ENCODE results near the gene BORCS8. TPM values are rescaled to one million over a fixed set of nuclear protein-coding genes. Genes with fewer than 3 reads are reported as not detected.

The BORCS8 gene
- total RNA-seq, 1 donor from 2014 or later, result 19.5 TPM

- ATAC-seq (no peak), DNase-seq (ENCODE audit: missing footprints) (no peak)
- intact Hi-C loops (cut with DNase I), result no loop called here
Measured at GRCh38 chr19:19217099-19217498, 25.1 kb upstream of the BORCS8 start.

- intact Hi-C loops (cut with DNase I), result no loop called here
- ATAC-seq (no peak), DNase-seq (ENCODE audit: missing footprints) (no peak)
Measured at GRCh38 chr19:19215792-19216191, 23.8 kb upstream of the BORCS8 start.

GRCh38 chr19:19214892-19215291 is 22.9 kb upstream of the BORCS8 start:
- DNase-seq (ENCODE audit: missing footprints), result no peak
- ATAC-seq, result peak; percentile 39
- intact Hi-C loops (cut with DNase I), result no loop called here

GRCh38 chr19:19214159-19214490 is 22.2 kb upstream of the BORCS8 start:
- ATAC-seq (no peak), DNase-seq (ENCODE audit: missing footprints) (no peak)
- intact Hi-C loops (cut with DNase I), result no loop called here

GRCh38 chr19:19213426-19214158 is 21.6 kb upstream of the BORCS8 start:
- intact Hi-C loops (cut with DNase I), result no loop called here
- DNase-seq (ENCODE audit: missing footprints), result no peak
- no peak for ATAC-seq

- intact Hi-C loops (cut with DNase I), result no loop called here
- no peak for DNase-seq (ENCODE audit: missing footprints)
- ATAC-seq, result no peak
Measured at GRCh38 chr19:19212916-19213315, 21.0 kb upstream of the BORCS8 start.

- intact Hi-C loops (cut with DNase I), result no loop called here
- DNase-seq (ENCODE audit: missing footprints), result no peak
- ATAC-seq, result no peak
Measured at GRCh38 chr19:19211499-19212420, 19.8 kb upstream of the BORCS8 start, which contains the start of gene NCAN. Gene NCAN, plus strand, starts transcription at chr19:19211958. Its CDS starts 4,996 bp downstream, at chr19:19216954.

GRCh38 chr19:19209372-19209771 is 17.4 kb upstream of the BORCS8 start:
- no peak for ATAC-seq
- intact Hi-C loops (cut with DNase I), result loop anchor here (10.0 kb wide), 1 partner anchor 305 kb away; the partner anchor contains the start of genes NDUFA13 and TSSK6

GRCh38 chr19:19207637-19208572 is 16.0 kb upstream of the BORCS8 start:
- ATAC-seq, result no peak
- DNase-seq (ENCODE audit: missing footprints), result no peak
- intact Hi-C loops (cut with DNase I), result loop anchor here (10.0 kb wide), 1 partner anchor 307 kb away; the partner anchor contains the start of genes NDUFA13 and TSSK6

More at GRCh38 chr19:19209372-19209771, 17.4 kb upstream of the BORCS8 start:
- no peak for DNase-seq (ENCODE audit: missing footprints)

GRCh38 chr19:19206938-19207337 is 15.0 kb upstream of the BORCS8 start:
- ATAC-seq (no peak), DNase-seq (ENCODE audit: missing footprints) (no peak)
- intact Hi-C loops (cut with DNase I), result loop anchor here (10.0 kb wide), 1 partner anchor 308 kb away; the partner anchor contains the start of genes NDUFA13 and TSSK6

- ATAC-seq (no peak), DNase-seq (ENCODE audit: missing footprints) (no peak)
- intact Hi-C loops (cut with DNase I), result loop anchor here (10.0 kb wide), 1 partner anchor 309 kb away; the partner anchor contains the start of genes NDUFA13 and TSSK6
Measured at GRCh38 chr19:19205416-19206410, 13.8 kb upstream of the BORCS8 start.

- intact Hi-C loops (cut with DNase I), result loop anchor here (10.0 kb wide), 1 partner anchor 311 kb away; the partner anchor contains the start of genes NDUFA13 and TSSK6
- ATAC-seq (no peak), DNase-seq (ENCODE audit: missing footprints) (no peak)
Measured at GRCh38 chr19:19204181-19204580, 12.2 kb upstream of the BORCS8 start.

GRCh38 chr19:19203012-19203856 is 11.3 kb upstream of the BORCS8 start, which contains the start of gene NR2C2AP:
Gene NR2C2AP, minus strand, starts transcription at chr19:19203414. Its CDS starts 354 bp downstream, at chr19:19203060.
- ATAC-seq (peak; percentile 93), DNase-seq (ENCODE audit: missing footprints) (peak; percentile 94)
- intact Hi-C loops (cut with DNase I), result loop anchor here (10.0 kb wide), 1 partner anchor 312 kb away; the partner anchor contains the start of genes NDUFA13 and TSSK6

- intact Hi-C loops (cut with DNase I), result loop anchor here (10.0 kb wide), 1 partner anchor 312 kb away; the partner anchor contains the start of genes NDUFA13 and TSSK6
- ATAC-seq, result peak; percentile 6
- DNase-seq (ENCODE audit: missing footprints), result no peak
Measured at GRCh38 chr19:19202707-19203011, 10.7 kb upstream of the BORCS8 start.

- intact Hi-C loops (cut with DNase I), result loop anchor here (10.0 kb wide), 1 partner anchor 313 kb away; the partner anchor contains the start of genes NDUFA13 and TSSK6
- ATAC-seq, result no peak
- no peak for DNase-seq (ENCODE audit: missing footprints)
Measured at GRCh38 chr19:19201697-19202630, 10.0 kb upstream of the BORCS8 start.
